IMR-90 (cell line): Measurements from ENCODE around the gene LRRC73. TPM values are rescaled to one million over a fixed set of nuclear protein-coding genes. Genes with fewer than 3 reads are reported as not detected.

Experiments used
- ATAC-seq: fragments of 200-7000 bp; cut with Tn5 transposase; 2 replicates; pipeline ENCODE4 v1.9.1; 2020; ENCODE audit warnings: low read depth, mild to moderate bottlenecking, moderate library complexity
- BruUV-seq: library from RNA; stranded (reverse); fragments of 400-500 nt; replicated peaks from 2 replicates; lab custom pipeline; 2021; lab: Mats Ljungman, UMichigan
- CTCF ChIA-PET: fragments of 300-600 bp; formaldehyde crosslinking; extraction: SDS; loops from one replicate; lab custom pipeline; 2021; ENCODE audit warnings: antibody characterized with exemption; lab: Yijun Ruan, JAX
- POLR2A ChIA-PET: fragments of 300-600 bp; sonication (Branson Sonifier 250); formaldehyde crosslinking; loops from one replicate; lab custom pipeline; 2022; ENCODE audit warnings: antibody characterized with exemption; ENCODE audit not compliant: unreplicated experiment; lab: Charles Lee
- DNase-seq: peaks from one replicate; pipeline ENCODE4 v3.0.0; 2013
- H2AFZ ChIP-seq: replicated peaks from 2 replicates; pipeline ENCODE3; 2013; ENCODE audit warnings: low read length, mild to moderate bottlenecking; ENCODE audit not compliant: poor library complexity
- H2AK5ac ChIP-seq: 2 replicates; pipeline ENCODE4 v1.6.1; 2013; ENCODE audit warnings: low read depth, low read length, inconsistent platforms
- H2AK9ac ChIP-seq: replicated peaks from 2 replicates; pipeline ENCODE3; 2013; ENCODE audit warnings: mild to moderate bottlenecking, low read depth, low read length, moderate library complexity; ENCODE audit not compliant: poor library complexity
- H2BK120ac ChIP-seq: 2 replicates; pipeline ENCODE4 v1.6.1; 2013; ENCODE audit warnings: low read depth, low read length, inconsistent platforms
- H2BK15ac ChIP-seq: 3 replicates; pipeline ENCODE4 v1.6.1; 2013; ENCODE audit warnings: low read depth, low read length, inconsistent platforms
- H2BK20ac ChIP-seq: 2 replicates; pipeline ENCODE4 v1.6.1; 2013; ENCODE audit warnings: low read depth, mild to moderate bottlenecking, inconsistent platforms, low read length, moderate library complexity
- H2BK5ac ChIP-seq: 2 replicates; pipeline ENCODE4 v1.6.1; 2013; ENCODE audit warnings: mild to moderate bottlenecking, low read depth, low read length, inconsistent platforms; ENCODE audit not compliant: poor library complexity, severe bottlenecking
- H3K14ac ChIP-seq: replicated peaks from 2 replicates; pipeline ENCODE4 v1.6.1; 2013; ENCODE audit warnings: low read depth, low read length, inconsistent platforms
- H3K18ac ChIP-seq: 2 replicates; pipeline ENCODE4 v1.6.1; 2013; ENCODE audit warnings: low read depth, low read length, control low read depth
- H3K23ac ChIP-seq: 2 replicates; pipeline ENCODE4 v1.6.1; 2013; ENCODE audit warnings: low read depth, low read length, inconsistent platforms
- H3K27ac ChIP-seq: 2 replicates; pipeline ENCODE4 v1.5.1; 2013; ENCODE audit warnings: mild to moderate bottlenecking, control low read depth, low read length; ENCODE audit not compliant: insufficient read depth
- H3K27me3 ChIP-seq: 2 replicates; pipeline ENCODE4 v1.6.1; 2013; ENCODE audit warnings: low read length; ENCODE audit not compliant: control insufficient read depth, insufficient read depth
- H3K36me3 ChIP-seq: 2 replicates; pipeline ENCODE4 v1.6.1; 2013; ENCODE audit warnings: low read length, mixed read lengths; ENCODE audit not compliant: control insufficient read depth, insufficient read depth
- H3K4ac ChIP-seq: 2 replicates; pipeline ENCODE4 v1.6.1; 2013; ENCODE audit warnings: low read depth, low read length, inconsistent platforms
- H3K4me1 ChIP-seq: 2 replicates; pipeline ENCODE4 v1.6.1; 2013; ENCODE audit warnings: low read length, mixed read lengths; ENCODE audit not compliant: control insufficient read depth, insufficient read depth
- H3K4me2 ChIP-seq: 2 replicates; pipeline ENCODE4 v1.6.1; 2013; ENCODE audit warnings: low read depth, mild to moderate bottlenecking, control low read depth, low read length, moderate library complexity
- H3K4me3 ChIP-seq: 2 replicates; pipeline ENCODE4 v1.5.1; 2013; ENCODE audit warnings: low read depth, mild to moderate bottlenecking, control low read depth, low read length, moderate library complexity; ENCODE audit not compliant: insufficient read depth
- H3K56ac ChIP-seq: 2 replicates; pipeline ENCODE4 v1.6.1; 2013; ENCODE audit warnings: low read length, inconsistent platforms; ENCODE audit not compliant: insufficient read depth; ENCODE audit errors: extremely low read depth
- H3K79me1 ChIP-seq, 2 experiments: 2 replicates each; pipeline ENCODE4 v1.6.1; 2013; ENCODE audit warnings: low read length in 2 of 2, inconsistent platforms in 1 of 2, low read depth in 1 of 2
- H3K9ac ChIP-seq: 2 replicates; pipeline ENCODE4 v1.6.1; 2013; ENCODE audit warnings: low read depth, low read length, control low read depth
- H3K9me1 ChIP-seq: 2 replicates; pipeline ENCODE4 v1.6.1; 2013; ENCODE audit warnings: low read length, inconsistent platforms; ENCODE audit not compliant: insufficient read depth
- H3K9me3 ChIP-seq: 2 replicates; pipeline ENCODE4 v1.6.1; 2013; ENCODE audit warnings: low read length; ENCODE audit not compliant: control insufficient read depth, insufficient read depth
- H4K20me1 ChIP-seq: 2 replicates; pipeline ENCODE4 v1.6.1; 2013; ENCODE audit warnings: low read length, inconsistent platforms; ENCODE audit not compliant: insufficient read depth
- H4K5ac ChIP-seq: 2 replicates; pipeline ENCODE4 v1.6.1; 2013; ENCODE audit warnings: mild to moderate bottlenecking, low read depth, low read length, control low read depth
- H4K8ac ChIP-seq, 2 experiments: 2 replicates each; pipeline ENCODE4 v1.6.1; 2013; ENCODE audit warnings: low read depth in 2 of 2, low read length in 2 of 2, control low read depth in 1 of 2, inconsistent platforms in 1 of 2
- H4K91ac ChIP-seq: 2 replicates; pipeline ENCODE4 v1.6.1; 2013; ENCODE audit warnings: low read depth, low read length, inconsistent platforms; ENCODE audit not compliant: insufficient read depth
- CEBPB ChIP-seq: IDR thresholded peaks from 2 replicates; pipeline ENCODE4 v1.6.1; 2012; ENCODE audit warnings: low read depth, low read length, improper control_type of control experiment
- MAFK ChIP-seq: IDR thresholded peaks from 2 replicates; pipeline ENCODE4 v1.6.1; 2012; ENCODE audit warnings: low read depth, low read length, improper control_type of control experiment
- MAZ ChIP-seq: IDR thresholded peaks from 2 replicates; pipeline ENCODE4 v1.6.1; 2012; ENCODE audit warnings: low read depth, mild to moderate bottlenecking, low read length, improper control_type of control experiment, moderate library complexity, borderline replicate concordance
- NFE2L2 ChIP-seq: fragments of 150-350 bp; IDR thresholded peaks from 2 replicates; pipeline ENCODE4 v1.6.1; 2016; ENCODE audit warnings: low read depth, mild to moderate bottlenecking, low read length
- POLR2A ChIP-seq: IDR thresholded peaks from 2 replicates; pipeline ENCODE4 v1.6.1; 2012; ENCODE audit warnings: mild to moderate bottlenecking, low read depth, low read length
- RAD21 ChIP-seq: IDR thresholded peaks from 2 replicates; pipeline ENCODE4 v1.6.1; 2012; ENCODE audit warnings: low read length, improper control_type of control experiment
- RCOR1 ChIP-seq: IDR thresholded peaks from 2 replicates; pipeline ENCODE4 v1.6.1; 2012; ENCODE audit warnings: mild to moderate bottlenecking, low read length, improper control_type of control experiment; ENCODE audit not compliant: insufficient replicate concordance
- RFX5 ChIP-seq: IDR thresholded peaks from 2 replicates; pipeline ENCODE4 v1.8.0; 2012; ENCODE audit warnings: low read depth, mild to moderate bottlenecking, low read length, moderate library complexity
- SMC3 ChIP-seq: fragments of 150-350 bp; IDR thresholded peaks from 2 replicates; pipeline ENCODE4 v1.6.1; 2016; ENCODE audit warnings: low read depth, mild to moderate bottlenecking, antibody characterized with exemption, low read length, moderate library complexity
- WGBS, 2 experiments: methylation state at CpG; one replicate each; pipeline versions ENCODE4 v1.1.5 to v1.1.7; 2013; ENCODE audit warnings: missing lambda C conversion rate in 2 of 2; ENCODE audit not compliant: insufficient read length in 1 of 2; ENCODE audit errors: extremely low coverage in 2 of 2; 5-methylcytosine and 5-hydroxymethylcytosine counted together
- dilution Hi-C: fragments of 300-500 bp; cut with HindIII; formaldehyde crosslinking; loops from one replicate; pipeline ENCODE4 v1.14.3; 2018; ENCODE audit warnings: low sequenced_read_pairs; ENCODE audit not compliant: unreplicated experiment
- in situ Hi-C: fragments of 300-500 bp; cut with MboI; formaldehyde crosslinking; loops from 3 replicates; pipeline ENCODE4 v1.14.3; 2019; ENCODE audit warnings: low sequenced_read_pairs, inconsistent platforms, mixed read lengths
- intact Hi-C: fragments of 100-400 bp; cut with micrococcal nuclease; formaldehyde crosslinking; loops from 2 replicates; pipeline ENCODE4 v1.10.0; 2022
- polyA plus RNA-seq, 3 experiments: library from polyadenylated mRNA; depleted of rRNA; stranded (reverse); fragments of >200 nt; gene quantifications; 2 replicates each; pipeline ENCODE4 v1.2.3, GENCODE V29; 2012; ENCODE audit warnings: low replicate concordance in 1 of 3
- total RNA-seq: library from RNA; depleted of rRNA; stranded (reverse); fragments of >200 nt; gene quantifications from 2 replicates; pipeline ENCODE4 v1.2.3, GENCODE V29; 2012
- TF ChIP-seq, protein P1 (sequence below): conservative IDR thresholded peaks from 2 replicates; pipeline ENCODE4 v1.5.1; 2012; ENCODE audit warnings: mild to moderate bottlenecking, low read depth, low read length, improper control_type of control experiment
- TF ChIP-seq, protein P2 (sequence below): fragments of 150-350 bp; IDR thresholded peaks from 2 replicates; pipeline ENCODE4 v1.6.1; 2016; ENCODE audit warnings: low read depth, mild to moderate bottlenecking, low read length, moderate library complexity, borderline replicate concordance

LRRC73 gene
- total and polyA plus RNA-seq, 2 of the 4 experiments (the other 2 are of a cell fraction) = under 0.01 to 0.31 TPM

DNA sequence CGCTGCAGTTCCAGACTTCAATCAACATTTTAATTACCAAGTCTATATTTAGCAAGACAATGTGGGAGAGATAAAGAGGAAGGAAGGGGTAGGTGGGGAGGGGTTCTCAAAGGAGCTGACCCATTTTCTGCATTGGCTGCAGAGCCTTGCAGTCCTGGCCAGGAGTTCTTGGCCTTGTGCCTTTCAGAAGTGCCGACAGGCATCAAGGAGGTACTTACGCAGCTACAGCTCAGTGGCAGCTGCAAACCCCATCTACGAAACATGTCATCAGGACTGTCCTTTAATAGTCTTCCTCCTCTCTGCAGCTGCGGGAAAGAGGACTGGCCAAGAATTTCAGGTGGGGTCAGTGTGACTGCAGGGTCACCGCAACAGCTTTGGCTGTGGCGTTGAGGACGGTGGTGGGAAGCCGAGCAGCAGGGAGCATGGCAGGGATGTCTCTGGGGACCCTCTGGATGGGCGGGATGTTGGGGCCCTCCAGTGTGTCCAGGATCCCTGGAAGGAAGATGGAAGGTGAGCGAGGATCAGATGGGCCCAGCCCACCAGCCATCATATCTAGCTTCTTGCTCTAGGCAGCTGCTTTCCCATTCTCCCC lies 1.8 kb upstream of the LRRC73 start:
- peaks cover 8% of the 10 kb centered on the region; the same call in 1 of the 2 replicates for H4K20me1 ChIP-seq
- no peak for DNase-seq
- no peak overlapping the region for H2AK9ac ChIP-seq
- intact Hi-C loops (no loop called here), dilution Hi-C loops (no loop called here), in situ Hi-C loops (no loop called here)
- no peak overlapping the region for H3K27ac ChIP-seq
- H3K27me3 ChIP-seq = no peaks in the 10 kb centered on the region
- no peak overlapping the region for H2BK5ac ChIP-seq
- H3K9me3 ChIP-seq = no peaks in the 10 kb centered on the region
- ATAC-seq = no peak
- peaks cover 14 to 25% of the 10 kb centered on the region in 2 experiments for H3K79me1 ChIP-seq
- TF ChIP-seq, protein P1, sequence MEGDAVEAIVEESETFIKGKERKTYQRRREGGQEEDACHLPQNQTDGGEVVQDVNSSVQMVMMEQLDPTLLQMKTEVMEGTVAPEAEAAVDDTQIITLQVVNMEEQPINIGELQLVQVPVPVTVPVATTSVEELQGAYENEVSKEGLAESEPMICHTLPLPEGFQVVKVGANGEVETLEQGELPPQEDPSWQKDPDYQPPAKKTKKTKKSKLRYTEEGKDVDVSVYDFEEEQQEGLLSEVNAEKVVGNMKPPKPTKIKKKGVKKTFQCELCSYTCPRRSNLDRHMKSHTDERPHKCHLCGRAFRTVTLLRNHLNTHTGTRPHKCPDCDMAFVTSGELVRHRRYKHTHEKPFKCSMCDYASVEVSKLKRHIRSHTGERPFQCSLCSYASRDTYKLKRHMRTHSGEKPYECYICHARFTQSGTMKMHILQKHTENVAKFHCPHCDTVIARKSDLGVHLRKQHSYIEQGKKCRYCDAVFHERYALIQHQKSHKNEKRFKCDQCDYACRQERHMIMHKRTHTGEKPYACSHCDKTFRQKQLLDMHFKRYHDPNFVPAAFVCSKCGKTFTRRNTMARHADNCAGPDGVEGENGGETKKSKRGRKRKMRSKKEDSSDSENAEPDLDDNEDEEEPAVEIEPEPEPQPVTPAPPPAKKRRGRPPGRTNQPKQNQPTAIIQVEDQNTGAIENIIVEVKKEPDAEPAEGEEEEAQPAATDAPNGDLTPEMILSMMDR = no peak
- TF ChIP-seq POLR2A (no peak), SMC3 (no peak), CEBPB (no peak), RAD21 (no peak), NFE2L2 (no peak), MAFK (no peak), RFX5 (no peak), MAZ (no peak), RCOR1 (no peak)
- TF ChIP-seq, protein P2, sequence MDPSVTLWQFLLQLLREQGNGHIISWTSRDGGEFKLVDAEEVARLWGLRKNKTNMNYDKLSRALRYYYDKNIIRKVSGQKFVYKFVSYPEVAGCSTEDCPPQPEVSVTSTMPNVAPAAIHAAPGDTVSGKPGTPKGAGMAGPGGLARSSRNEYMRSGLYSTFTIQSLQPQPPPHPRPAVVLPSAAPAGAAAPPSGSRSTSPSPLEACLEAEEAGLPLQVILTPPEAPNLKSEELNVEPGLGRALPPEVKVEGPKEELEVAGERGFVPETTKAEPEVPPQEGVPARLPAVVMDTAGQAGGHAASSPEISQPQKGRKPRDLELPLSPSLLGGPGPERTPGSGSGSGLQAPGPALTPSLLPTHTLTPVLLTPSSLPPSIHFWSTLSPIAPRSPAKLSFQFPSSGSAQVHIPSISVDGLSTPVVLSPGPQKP = no peak
- TSS peak; percentile 78 for BruUV-seq
- H4K8ac ChIP-seq = no peak overlapping the region
- WGBS, 2 experiments = 93% methylated on average over 4 of the region's 11 CpGs; no CpG with 5 or more reads in 1 of the 2 experiments
- no peak overlapping the region for H4K91ac ChIP-seq
- CTCF ChIA-PET = no interaction called here
- H3K4me2 ChIP-seq = no peak overlapping the region
- H3K56ac ChIP-seq = no peak overlapping the region
- no peak overlapping the region for H2AK5ac ChIP-seq
- H2BK15ac ChIP-seq = no peak overlapping the region
- H3K14ac ChIP-seq = no peak overlapping the region
- no peak overlapping the region for H3K18ac ChIP-seq
- H3K36me3 ChIP-seq = peaks cover 38% of the 10 kb centered on the region
- H3K23ac ChIP-seq = no peak overlapping the region
- no peak overlapping the region for H3K9ac ChIP-seq
- peaks cover 12% of the 10 kb centered on the region; the same call in 1 of the 2 replicates for H3K9me1 ChIP-seq
- no peak overlapping the region for H2AFZ ChIP-seq
- H3K4me3 ChIP-seq = no peak overlapping the region
- H4K5ac ChIP-seq = no peak overlapping the region
- H2BK20ac ChIP-seq = no peak overlapping the region
- H3K4ac ChIP-seq = no peak overlapping the region
- peaks cover 10% of the 10 kb centered on the region for H3K4me1 ChIP-seq
- no peak overlapping the region for H2BK120ac ChIP-seq
- POLR2A ChIA-PET = no interaction called here
